NCI-H82 (cell line): ENCODE results near the gene AFF1.

Experiments used
- DNase-seq: peaks from one replicate; lab custom pipeline; 2025; lab: John Stamatoyannopoulos, UW

Gene AFF1

DNA sequence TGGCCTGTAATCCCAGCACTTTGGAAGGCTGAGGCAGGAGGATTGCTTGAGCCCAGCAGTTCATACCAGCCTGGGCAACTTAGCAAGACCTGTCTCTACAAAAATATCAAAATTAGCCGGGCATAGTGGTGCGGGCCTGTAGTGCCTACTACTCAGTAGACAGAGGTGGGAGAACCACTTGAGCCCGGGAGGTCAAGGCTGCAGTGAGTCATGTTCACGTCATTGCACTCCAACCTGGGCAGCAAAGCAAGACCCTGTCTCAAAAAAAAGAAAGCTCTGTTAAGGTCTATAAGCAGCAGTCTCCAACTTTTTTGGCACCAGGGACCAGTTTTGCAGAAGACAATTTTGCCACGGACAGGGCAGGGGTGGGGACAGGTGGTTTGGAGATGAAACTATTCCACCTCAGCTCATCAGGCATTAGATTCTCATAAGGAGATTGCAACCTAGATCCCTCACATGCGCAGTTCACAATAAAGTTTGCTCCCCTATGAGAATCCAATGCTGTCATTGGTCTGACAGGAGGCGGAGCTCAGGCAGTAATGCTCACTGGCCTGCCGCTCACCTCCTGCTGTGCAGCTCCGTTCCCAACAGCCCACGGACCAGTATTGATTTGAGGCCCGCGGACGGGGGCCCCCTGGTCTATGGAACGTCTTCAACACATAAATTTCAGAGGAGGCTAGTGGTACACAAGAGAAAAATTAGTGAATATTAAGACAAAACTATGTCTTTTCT, 217.7 kb downstream of the AFF1 start:
- DNase-seq = no peak

GRCh38 chr4:87153078-87153870, 218.5 kb downstream of the AFF1 start:
- no peak for DNase-seq

DNA sequence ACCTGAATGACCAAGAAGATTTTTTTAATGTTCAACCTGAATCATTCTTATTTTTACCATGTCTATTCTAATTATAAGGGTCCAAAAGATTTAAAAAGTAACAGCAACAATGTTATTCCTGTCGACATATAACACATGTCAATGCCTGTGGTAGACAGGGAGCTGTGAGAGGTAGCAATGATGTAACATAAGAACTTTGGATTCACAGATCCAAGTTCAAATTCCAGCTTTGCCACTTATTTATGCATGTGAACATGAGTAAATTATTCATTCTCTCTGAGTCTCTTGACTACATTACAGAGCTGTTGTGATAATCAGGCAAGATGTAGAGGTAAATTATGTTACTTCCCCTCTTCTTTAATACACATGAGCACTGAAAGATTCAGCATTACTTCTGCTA, 231.1 kb downstream of the AFF1 start:
- DNase-seq = no peak

- no peak for DNase-seq
Measured at GRCh38 chr4:87166296-87166854, 231.6 kb downstream of the AFF1 start.

DNA sequence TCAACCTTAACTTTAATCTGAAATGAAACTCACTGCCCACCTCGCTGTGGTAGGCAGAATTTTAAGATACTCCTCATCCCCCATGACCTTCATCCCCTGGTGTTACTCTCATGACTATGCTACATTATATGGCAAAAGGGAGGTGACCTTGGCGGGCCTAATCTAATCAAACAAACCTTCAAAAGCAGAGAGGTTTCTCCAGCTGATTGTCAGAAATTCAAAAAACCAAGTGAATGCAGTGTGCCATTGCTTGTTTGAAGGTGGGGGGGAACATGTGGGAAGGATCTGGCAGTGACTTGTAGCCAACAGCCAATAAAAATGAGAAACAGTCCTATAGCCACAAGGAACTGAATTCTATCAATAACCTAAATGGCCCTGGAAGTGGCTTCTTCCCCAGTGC, 237.1 kb downstream of the AFF1 start:
- no peak for DNase-seq

- DNase-seq = no peak
Measured at GRCh38 chr4:87174672-87175071, 239.9 kb downstream of the AFF1 start.

- no peak for DNase-seq
Measured at GRCh38 chr4:87179751-87180150, 244.9 kb downstream of the AFF1 start.

- no peak for DNase-seq
Measured at GRCh38 chr4:87180767-87181166, 246.0 kb downstream of the AFF1 start.

DNA sequence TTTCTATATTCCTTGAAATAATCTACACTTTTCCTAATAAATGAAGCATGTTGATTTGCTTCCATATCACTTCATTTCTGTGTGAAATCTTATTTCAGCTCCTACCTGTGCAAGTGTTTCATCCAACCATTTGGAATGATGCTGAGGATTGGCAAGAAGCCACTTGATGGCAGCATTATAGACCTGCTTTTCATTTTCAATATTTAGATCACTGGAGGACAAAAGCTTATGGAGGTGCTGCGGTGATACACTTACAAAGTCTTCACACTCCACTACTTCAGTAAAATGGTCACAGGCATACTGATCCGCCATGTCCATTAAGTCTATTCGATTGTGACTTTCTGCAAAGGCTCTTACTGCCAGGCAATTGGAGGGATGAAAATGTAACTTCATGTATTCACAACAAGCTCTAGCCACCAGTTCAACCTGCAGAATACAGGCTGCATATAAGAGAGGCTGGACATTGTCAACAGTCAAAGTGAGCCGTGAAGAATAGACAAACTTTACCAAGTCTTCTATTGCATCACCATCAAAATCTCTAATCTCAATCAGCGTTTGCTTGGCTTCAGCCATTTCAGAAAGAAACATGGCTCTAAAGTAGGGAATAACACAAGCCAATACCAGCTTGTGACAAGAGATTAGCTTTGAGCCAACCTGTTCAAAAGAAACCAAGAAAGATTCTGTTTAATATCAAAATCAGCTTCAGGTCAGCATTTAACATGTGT, 250.5 kb downstream of the AFF1 start:
- no peak for DNase-seq

GRCh38 chr4:87188048-87188447, 253.2 kb downstream of the AFF1 start:
- DNase-seq = no peak

- no peak for DNase-seq
Measured at GRCh38 chr4:87188932-87189331, 254.1 kb downstream of the AFF1 start.
